Cerebellar nuclear complex (tissue), 1 donor: ENCODE data around the gene TMEM229B.

Source experiments
- DNase-seq, 2 experiments: peaks; one replicate each; lab custom pipeline; 2025; lab: John Stamatoyannopoulos, UW

The TMEM229B gene

DNA sequence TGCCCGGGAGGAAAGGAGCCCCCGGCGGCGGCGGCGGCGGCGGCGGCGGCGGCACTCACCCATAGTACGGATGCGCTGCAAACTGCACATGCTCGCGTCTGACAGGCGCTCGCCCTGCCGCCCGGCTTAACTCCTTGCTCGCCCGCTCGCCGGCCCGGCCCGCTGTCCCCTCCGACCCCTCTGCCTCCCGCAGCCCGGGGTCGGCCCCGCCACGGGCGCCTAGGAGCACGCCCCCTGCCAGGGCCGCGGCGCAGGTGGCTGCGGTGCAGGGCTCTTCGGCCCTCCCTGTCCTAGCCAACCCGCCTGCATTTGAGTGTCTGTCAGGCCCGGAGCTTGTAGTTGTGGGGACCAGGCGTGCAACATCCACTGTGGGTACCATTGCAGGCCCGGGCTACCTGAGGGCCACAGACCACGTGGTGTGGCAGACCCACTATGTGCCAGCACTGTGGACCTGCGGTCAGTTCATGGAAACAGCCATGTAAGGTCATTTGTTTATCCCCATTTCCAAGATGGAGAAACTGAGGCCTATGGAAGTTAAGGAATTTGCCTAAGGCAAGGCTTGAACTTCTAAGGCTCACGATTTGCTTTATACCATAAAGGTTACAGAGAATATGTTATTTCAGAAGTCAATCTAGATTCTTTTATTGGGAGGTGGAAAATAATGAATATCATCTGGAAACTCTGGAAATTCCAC lies 27.0 kb upstream of the TMEM229B start:
- no peak for DNase-seq

- DNase-seq, result no peak
Observed at GRCh38 chr14:67514650-67515385, 26.3 kb upstream of the TMEM229B start.

DNA sequence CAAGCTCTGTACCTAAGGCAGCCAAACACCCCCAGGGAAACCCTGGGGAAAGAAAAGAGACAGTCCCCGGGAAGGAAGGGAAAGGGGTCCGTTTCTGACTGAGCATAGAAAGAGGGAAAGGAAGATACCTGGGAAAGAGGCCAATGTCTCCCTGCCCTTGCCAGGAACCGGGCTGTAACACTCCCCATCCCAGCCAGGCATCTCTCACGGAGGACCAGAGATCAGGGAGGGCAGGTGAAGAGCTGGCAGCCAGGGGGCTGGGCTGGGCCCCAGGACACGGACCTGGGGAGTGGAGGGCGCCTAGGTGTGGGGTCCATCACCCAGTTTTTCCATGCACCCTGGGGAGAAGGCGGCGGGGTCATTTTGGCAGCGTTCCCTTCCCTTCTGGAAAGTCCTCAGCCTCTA lies 25.7 kb upstream of the TMEM229B start:
- DNase-seq, result peak in 1 of 2 experiments; percentile 39

- DNase-seq, result peak; percentile 63 to 71
Observed at GRCh38 chr14:67513631-67514108, 25.1 kb upstream of the TMEM229B start.

GRCh38 chr14:67512463-67513310 lies 24.2 kb upstream of the TMEM229B start:
- no peak for DNase-seq

GRCh38 chr14:67510836-67511235 lies 22.3 kb upstream of the TMEM229B start:
- DNase-seq, result no peak

- DNase-seq, result no peak
Observed at GRCh38 chr14:67510121-67510520, 21.6 kb upstream of the TMEM229B start.

GRCh38 chr14:67508956-67509355 lies 20.4 kb upstream of the TMEM229B start:
- no peak for DNase-seq

GRCh38 chr14:67505254-67505653 lies 16.7 kb upstream of the TMEM229B start:
- no peak for DNase-seq

DNA sequence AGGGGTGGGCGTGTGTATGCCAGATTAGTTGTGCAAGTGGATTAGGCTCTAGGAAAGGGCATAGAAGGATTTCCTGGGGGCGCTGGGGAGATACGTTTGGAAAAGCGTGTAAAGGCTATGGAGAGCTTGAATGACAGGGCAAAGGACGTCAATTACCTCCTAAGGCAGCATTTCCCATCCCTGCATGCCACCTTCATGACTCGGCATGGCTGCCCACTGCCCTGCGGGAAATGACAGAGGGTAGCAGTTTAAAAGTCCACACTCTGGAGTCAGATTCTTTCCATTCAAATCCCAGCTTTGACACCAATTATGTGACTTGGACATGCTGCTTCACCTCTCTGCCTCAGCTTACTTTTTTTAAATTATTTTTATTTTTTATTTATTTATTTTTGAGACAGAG lies 14.8 kb upstream of the TMEM229B start:
- no peak for DNase-seq

GRCh38 chr14:67502867-67503266 lies 14.3 kb upstream of the TMEM229B start:
- DNase-seq, result no peak

GRCh38 chr14:67501670-67502069 lies 13.1 kb upstream of the TMEM229B start:
- no peak for DNase-seq

DNA sequence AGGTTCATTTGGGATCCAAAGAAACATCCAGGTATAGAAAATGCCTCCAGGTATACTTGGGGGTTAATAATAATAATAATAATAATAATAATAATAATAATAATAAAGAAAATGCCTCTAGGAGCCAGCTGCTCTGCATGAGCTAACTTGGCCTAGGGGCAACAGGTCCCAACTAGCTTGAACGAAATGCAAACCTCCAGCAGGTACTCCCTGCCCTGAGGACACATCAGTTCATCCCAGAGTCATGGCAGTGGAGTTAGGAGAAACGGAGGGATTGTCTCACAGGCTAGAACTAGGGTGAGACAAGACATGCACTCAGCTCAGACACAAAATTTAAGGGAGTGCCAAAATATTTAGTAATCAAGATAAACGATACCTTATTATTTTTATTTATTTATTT lies 12.5 kb upstream of the TMEM229B start:
- no peak for DNase-seq

DNA sequence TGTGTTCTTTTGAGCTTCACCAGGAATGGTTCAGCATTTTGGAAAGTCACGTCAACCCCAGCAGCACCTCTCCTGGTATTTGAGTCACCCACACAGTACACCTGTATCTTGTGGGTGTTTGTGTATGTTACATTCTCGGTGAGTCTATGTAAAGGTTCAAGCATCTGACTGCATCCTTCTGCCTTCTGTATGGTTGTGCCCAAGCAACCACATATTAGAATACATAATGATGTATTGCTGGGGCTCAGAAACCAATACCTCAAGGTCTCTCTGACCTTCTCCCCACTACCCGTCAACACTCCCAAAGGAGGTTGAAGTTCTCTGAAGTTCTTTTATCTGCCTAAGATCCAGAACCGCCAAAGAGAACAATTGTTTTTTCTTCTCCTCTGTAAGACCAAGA lies 9.2 kb upstream of the TMEM229B start:
- DNase-seq, result no peak

DNA sequence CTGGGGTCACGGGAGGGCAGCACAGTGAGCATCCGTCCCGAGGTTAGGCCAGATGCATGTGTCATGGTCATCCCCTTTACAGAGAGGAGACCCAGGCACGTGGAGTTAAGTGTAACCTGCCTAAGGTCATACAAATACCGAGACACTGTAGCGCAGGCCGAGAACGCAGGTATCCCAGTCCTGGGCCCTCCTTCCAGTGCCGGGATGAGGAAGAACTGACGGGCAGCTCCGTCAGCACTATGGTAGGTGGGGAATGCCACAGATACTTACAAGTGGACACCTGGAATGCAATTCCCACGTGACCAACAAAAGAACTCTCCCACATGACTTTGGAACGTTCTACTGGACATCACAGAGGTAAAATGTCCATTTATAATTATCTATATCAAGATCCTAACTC lies 8.7 kb upstream of the TMEM229B start:
- no peak for DNase-seq

DNA sequence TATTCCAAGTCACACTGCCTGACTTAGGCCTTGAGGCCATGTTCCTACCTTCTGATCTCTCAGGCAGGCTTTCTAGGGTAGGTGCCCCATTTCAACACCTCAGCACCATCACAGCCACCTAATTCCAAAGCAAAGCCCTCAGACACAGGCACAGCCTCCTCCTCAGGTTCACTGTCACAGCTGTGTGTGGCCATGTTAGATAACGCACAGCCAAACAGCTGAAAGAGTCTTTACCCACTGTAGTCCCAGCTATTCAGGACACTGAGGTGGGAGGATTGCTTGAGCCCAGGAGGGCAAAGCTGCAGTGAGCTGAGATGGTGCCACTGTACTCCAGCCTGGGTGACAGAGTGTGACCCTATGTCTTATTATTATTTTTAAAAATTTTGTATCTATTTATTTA lies 7.3 kb upstream of the TMEM229B start:
- DNase-seq, result no peak

- DNase-seq, result no peak
Observed at GRCh38 chr14:67493092-67493717, 4.7 kb upstream of the TMEM229B start.

DNA sequence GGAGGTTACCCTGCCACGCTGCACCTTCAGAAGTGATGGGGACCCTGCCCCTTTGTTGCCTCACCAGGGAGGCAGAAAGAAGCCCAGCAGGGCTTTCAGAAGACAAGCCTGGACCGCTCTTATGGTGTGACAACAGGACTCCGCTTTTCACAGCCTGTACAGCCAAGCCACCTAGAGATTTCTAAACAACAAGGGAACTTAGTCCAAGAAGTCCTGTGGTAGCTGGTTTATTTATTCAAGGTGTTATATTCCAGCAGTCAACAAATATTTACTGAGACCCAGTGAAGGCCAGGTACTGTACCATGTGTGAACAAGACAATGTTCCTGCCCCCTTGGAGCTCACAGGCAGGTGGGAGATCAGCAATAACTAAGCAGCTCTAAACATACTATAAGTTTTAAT lies 4.0 kb upstream of the TMEM229B start:
- DNase-seq, result no peak

- DNase-seq, result peak in 1 of 2 experiments; percentile 24
Observed at GRCh38 chr14:67491741-67492507, 3.4 kb upstream of the TMEM229B start.

DNA sequence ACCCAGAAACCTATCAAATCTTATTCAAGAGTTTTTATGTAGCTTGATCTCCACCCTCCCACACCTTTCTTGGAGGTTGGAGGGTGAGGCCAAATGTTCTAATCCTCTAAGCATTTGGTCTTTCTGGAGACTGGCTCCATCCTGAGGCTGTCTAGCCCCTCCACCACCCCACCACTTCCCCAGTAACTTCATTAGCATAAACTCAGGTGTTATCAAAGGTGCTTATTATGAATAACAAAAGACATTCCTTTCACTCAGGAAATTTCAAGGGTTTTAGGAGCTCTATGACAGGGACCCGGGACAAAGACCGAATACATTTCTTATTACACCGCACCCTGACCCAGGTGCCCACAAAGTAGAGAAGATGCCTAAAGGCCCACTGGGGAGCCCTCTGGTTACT lies 2.8 kb upstream of the TMEM229B start:
- no peak for DNase-seq

DNA sequence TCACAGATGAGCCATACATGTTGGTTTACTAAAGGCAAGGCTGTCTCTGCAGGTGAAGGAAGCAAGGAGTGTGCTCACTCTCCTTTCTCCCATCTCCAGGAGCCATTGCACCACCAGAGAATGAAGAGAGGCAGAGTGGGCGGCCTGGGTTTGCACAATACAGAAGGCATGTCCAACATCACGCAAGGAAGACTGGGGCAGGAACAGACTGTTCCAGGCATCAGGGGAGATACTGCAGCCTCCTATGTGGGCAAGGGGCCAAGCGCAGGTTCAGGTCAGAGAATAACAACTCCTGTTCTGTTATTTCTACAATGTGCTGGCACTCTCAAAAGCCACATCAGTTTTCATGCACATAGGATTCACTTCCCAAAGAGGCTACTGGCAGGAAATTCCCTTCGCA lies 1.7 kb upstream of the TMEM229B start:
- DNase-seq, result no peak
